Spleen (tissue), 11 donors: ENCODE measurements around the gene TRMT10B. TPM values are rescaled to one million over a fixed set of nuclear protein-coding genes. Genes with fewer than 3 reads are reported as not detected.

Experiments used
- DNase-seq: peaks from one replicate; pipeline ENCODE4 v3.0.0-alpha.2; 2020
- H3K27ac ChIP-seq, 8 donors: fragments of 200-600 bp; sonication (generic) in 7 of 8; 1 replicate in 4 of 8; 2 replicates in 4 of 8; pipeline versions ENCODE4 v1.5.0 to v1.8.0; 2016 to 2021; ENCODE audit warnings: inconsistent platforms in 4 of 8, mild to moderate bottlenecking in 4 of 8, moderate library complexity in 1 of 8
- H3K27me3 ChIP-seq, 7 donors: fragments of 200-600 bp; sonication (generic) in 6 of 7; replicated peaks in 1 of 7; 1 replicate in 4 of 7; 2 replicates in 3 of 7; pipeline versions ENCODE4 v1.5.0 to v1.8.0; 2016 to 2021; ENCODE audit warnings: inconsistent platforms in 3 of 7, mild to moderate bottlenecking in 1 of 7
- H3K36me3 ChIP-seq, 6 donors: fragments of 200-600 bp; sonication (generic) in 5 of 6; 1 replicate in 4 of 6; 2 replicates in 2 of 6; pipeline versions ENCODE4 v1.5.0 to v1.8.0; 2016 to 2021; ENCODE audit warnings: inconsistent platforms in 2 of 6
- H3K4me1 ChIP-seq, 6 donors: fragments of 200-600 bp; sonication (generic) in 5 of 6; 1 replicate in 3 of 6; 2 replicates in 3 of 6; pipeline versions ENCODE4 v1.5.0 to v1.8.0; 2016 to 2021; ENCODE audit warnings: inconsistent platforms in 3 of 6
- H3K4me3 ChIP-seq, 8 donors: fragments of 200-600 bp; sonication (generic) in 7 of 8; 1 replicate in 4 of 8; 2 replicates in 4 of 8; pipeline versions ENCODE4 v1.5.0 to v1.8.0; 2016 to 2021; ENCODE audit warnings: inconsistent platforms in 4 of 8, mild to moderate bottlenecking in 4 of 8, moderate library complexity in 2 of 8
- H3K9me3 ChIP-seq, 8 donors: fragments of 200-600 bp; sonication (generic) in 7 of 8; 1 replicate in 4 of 8; 2 replicates in 4 of 8; pipeline versions ENCODE4 v1.5.0 to v1.8.0; 2016 to 2021; ENCODE audit warnings: inconsistent platforms in 4 of 8
- POLR2A ChIP-seq, 3 donors: fragments of 450-650 bp; IDR thresholded peaks; one replicate each; pipeline ENCODE4 v1.5.1; 2017; ENCODE audit warnings: antibody characterized with exemption in 3 of 3, mild to moderate bottlenecking in 1 of 3
- POLR2AphosphoS5 ChIP-seq, 3 donors: sonication (generic); formaldehyde crosslinking; IDR thresholded peaks; one replicate each; pipeline ENCODE4 v1.5.1; 2017; ENCODE audit warnings: antibody characterized with exemption in 3 of 3
- WGBS, 5 donors: extraction: QIAGEN DNeasy Blood & Tissue Kit in 3 of 5; methylation state at CpG; one replicate each; pipeline versions ENCODE4 v1.1.5 to v1.1.7; 2013 to 2018; 5-methylcytosine and 5-hydroxymethylcytosine counted together
- intact Hi-C: fragments of 100-400 bp; cut with DNase I; formaldehyde crosslinking; loops from one replicate; pipeline ENCODE4 v1.15.0; 2023; ENCODE audit warnings: low total_unique reads
- polyA plus RNA-seq, 3 donors: library from polyadenylated mRNA; stranded (reverse); fragments of 200-250 nt; gene quantifications; one replicate each; pipeline ENCODE4 v1.2.1, GENCODE V29; 2013
- total RNA-seq, 7 donors: library from RNA; depleted of rRNA in 3 of 7; stranded (reverse); fragments of >200 nt in 3 of 7; fragmentation: NEBNext Ultra II Directional in 4 of 7; extraction: Animal tissue kit (Norgen Biotek cat#: 25700) in 4 of 7; gene quantifications; one replicate each; pipeline versions ENCODE4 v1.1.0 to v1.2.1, GENCODE V29; 2016 to 2021
- TF ChIP-seq, protein P1 (sequence below), 11 experiments: fragments of 200-600 bp in 7 of 11; fragments of 450-650 bp in 4 of 11; sonication (generic) in 4 of 11; IDR thresholded peaks in 8 of 11; conservative IDR thresholded peaks in 3 of 11; 1 replicate in 7 of 11; 2 replicates in 4 of 11; pipeline versions ENCODE4 v1.4.0 to v1.8.0; 2016 to 2021; ENCODE audit warnings: antibody characterized with exemption in 11 of 11, inconsistent platforms in 4 of 11, mild to moderate bottlenecking in 1 of 11
- donor health status: healthy with polysubstance abuse.
- donor health status: DM: no; HTN: no; CAD: no; lungs with moderate emphysema.
- donor health status: DM: no; HTN: no; CAD: no.
- donor health status: Bipolar disorder and iron deficiency.
- donor health status: healthy.
- donor health status: DM: no; HTN: no; CAD: no.
- donor health status: DM: yes; HTN: yes; CAD: no.

Gene TRMT10B
- total and polyA plus RNA-seq, 10 donors = 5.8 to 17.7 (median 10.2) TPM

DNA sequence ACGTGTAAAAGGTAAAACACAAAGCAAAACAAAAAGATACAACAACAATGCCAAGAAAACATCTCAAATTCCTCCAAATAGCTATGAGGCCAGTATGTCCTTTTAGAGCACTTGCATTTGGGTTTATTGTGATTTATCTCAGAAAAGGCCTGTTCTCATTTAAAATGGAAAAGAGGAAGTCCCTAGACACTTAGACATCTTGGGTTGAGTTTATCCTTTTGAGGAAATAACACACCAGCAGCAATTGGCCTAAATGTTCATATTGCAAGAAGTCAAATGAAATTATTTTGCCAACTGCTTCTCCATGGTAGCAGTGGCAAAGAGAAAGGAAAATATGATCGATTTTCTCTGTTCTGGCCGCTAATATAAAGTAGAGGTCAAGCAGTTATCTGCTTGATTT lies 43.6 kb upstream of the TRMT10B start:
- intact Hi-C loops = no loop called here
- no peak overlapping the region for H3K27ac ChIP-seq
- peaks cover 0 to 8% (median 0%) of the 10 kb centered on the region in 7 donors for H3K27me3 ChIP-seq
- H3K4me1 ChIP-seq = no peaks in the 10 kb centered on the region
- no peak for DNase-seq
- TF ChIP-seq, protein P1, sequence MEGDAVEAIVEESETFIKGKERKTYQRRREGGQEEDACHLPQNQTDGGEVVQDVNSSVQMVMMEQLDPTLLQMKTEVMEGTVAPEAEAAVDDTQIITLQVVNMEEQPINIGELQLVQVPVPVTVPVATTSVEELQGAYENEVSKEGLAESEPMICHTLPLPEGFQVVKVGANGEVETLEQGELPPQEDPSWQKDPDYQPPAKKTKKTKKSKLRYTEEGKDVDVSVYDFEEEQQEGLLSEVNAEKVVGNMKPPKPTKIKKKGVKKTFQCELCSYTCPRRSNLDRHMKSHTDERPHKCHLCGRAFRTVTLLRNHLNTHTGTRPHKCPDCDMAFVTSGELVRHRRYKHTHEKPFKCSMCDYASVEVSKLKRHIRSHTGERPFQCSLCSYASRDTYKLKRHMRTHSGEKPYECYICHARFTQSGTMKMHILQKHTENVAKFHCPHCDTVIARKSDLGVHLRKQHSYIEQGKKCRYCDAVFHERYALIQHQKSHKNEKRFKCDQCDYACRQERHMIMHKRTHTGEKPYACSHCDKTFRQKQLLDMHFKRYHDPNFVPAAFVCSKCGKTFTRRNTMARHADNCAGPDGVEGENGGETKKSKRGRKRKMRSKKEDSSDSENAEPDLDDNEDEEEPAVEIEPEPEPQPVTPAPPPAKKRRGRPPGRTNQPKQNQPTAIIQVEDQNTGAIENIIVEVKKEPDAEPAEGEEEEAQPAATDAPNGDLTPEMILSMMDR (IDR thresholded peaks at IDR 0.05 in 8 of 11, conservative IDR thresholded peaks at IDR 0.05 in 3 of 11) = no peak
- TF ChIP-seq POLR2A (IDR thresholded peaks at IDR 0.05) (no peak), POLR2AphosphoS5 (IDR thresholded peaks at IDR 0.05) (no peak)
- H3K36me3 ChIP-seq = no peaks in the 10 kb centered on the region
- WGBS, 5 donors = 80 to 88% (median 84%) methylated on average over 3 of the region's 3 CpGs
- no peaks in the 10 kb centered on the region for H3K9me3 ChIP-seq
- H3K4me3 ChIP-seq = no peak overlapping the region

DNA sequence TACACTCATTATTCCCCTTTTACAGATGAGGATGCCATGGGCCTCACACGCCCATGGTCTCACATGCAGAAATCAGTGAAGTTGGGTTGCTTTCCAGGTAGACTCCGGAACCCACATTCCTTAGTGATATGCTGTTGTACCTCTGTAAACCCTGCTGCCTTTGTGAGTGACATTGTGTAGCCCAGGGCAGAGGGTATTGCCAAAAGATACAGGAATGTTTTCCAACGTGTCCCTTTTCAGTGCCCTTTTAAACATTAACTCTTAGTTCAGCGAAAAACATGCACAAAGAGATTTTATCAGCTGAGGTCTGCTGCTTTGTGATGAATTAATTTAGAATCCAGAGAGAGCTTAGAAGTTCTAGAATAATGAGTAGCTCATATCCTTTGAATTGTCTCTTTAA lies 38.3 kb upstream of the TRMT10B start:
- H3K27ac ChIP-seq = no peak overlapping the region
- TF ChIP-seq POLR2A (IDR thresholded peaks at IDR 0.05) = no peak
- TF ChIP-seq, protein P1 (IDR thresholded peaks at IDR 0.05 in 8 of 11, conservative IDR thresholded peaks at IDR 0.05 in 3 of 11) = no peak
- TF ChIP-seq POLR2AphosphoS5 (IDR thresholded peaks at IDR 0.05) = no peak
- no peak for DNase-seq
- H3K36me3 ChIP-seq = no peaks in the 10 kb centered on the region
- H3K4me3 ChIP-seq = no peak overlapping the region
- no peaks in the 10 kb centered on the region for H3K4me1 ChIP-seq
- WGBS, 5 donors = 68 to 88% (median 79%) methylated on average over 4 of the region's 4 CpGs
- H3K9me3 ChIP-seq = no peaks in the 10 kb centered on the region
- no peaks in the 10 kb centered on the region for H3K27me3 ChIP-seq
- intact Hi-C loops = no loop called here

DNA sequence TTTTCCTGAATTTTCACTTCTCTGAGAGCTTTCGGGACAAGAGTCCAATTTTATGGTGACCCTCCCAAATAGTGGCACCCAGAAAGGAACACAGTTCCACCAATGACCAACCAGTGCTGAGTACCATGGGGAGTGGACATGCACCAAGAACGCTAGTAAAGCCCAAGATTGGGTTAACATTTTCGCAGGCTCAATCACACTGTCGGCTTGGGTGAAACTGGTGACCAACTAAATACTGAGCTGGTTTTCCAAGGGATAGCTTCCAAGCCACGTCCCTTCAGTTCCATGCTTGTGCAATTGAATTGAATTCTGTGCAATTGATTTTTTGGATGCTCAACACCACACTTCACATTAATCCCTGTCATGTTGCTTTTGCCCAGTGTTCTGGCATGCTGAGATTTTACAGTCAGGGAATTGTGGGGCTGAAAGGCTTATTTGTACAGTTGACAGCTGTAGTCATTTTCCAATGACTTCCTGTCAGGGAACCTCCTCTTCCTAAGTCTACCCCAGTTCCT lies 37.6 kb upstream of the TRMT10B start:
- no peaks in the 10 kb centered on the region for H3K9me3 ChIP-seq
- intact Hi-C loops = no loop called here
- H3K4me3 ChIP-seq = no peak overlapping the region
- TF ChIP-seq, protein P1 (IDR thresholded peaks at IDR 0.05 in 8 of 11, conservative IDR thresholded peaks at IDR 0.05 in 3 of 11) = no peak
- no peak for TF ChIP-seq POLR2AphosphoS5 (IDR thresholded peaks at IDR 0.05)
- no peak for TF ChIP-seq POLR2A (IDR thresholded peaks at IDR 0.05)
- H3K27ac ChIP-seq = no peak overlapping the region
- no peaks in the 10 kb centered on the region for H3K27me3 ChIP-seq
- no peaks in the 10 kb centered on the region for H3K4me1 ChIP-seq
- H3K36me3 ChIP-seq = no peaks in the 10 kb centered on the region
- no peak for DNase-seq
- 83 to 90% (median 85%) methylated on average over 5 of the region's 5 CpGs for WGBS, 5 donors

DNA sequence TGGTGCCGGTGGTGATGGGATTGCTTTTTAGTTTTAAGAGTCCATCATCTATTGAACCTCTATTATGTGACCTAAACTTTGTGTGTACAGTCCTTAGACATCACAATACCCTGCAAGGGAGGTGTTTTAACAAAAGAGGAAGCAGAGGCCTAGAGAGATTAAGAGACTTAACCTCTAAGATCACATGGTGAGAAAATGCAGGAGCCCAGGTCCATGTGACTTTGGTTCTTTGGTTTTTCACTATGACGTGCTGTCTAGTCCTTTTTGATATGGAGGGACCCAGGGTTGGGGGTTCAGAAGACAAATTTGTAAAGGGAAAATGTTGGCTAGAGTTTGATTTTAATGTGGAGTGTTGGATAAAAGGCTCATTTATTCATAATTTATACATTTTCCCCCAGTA lies 34.1 kb upstream of the TRMT10B start:
- TF ChIP-seq POLR2AphosphoS5 (IDR thresholded peaks at IDR 0.05) (no peak), POLR2A (IDR thresholded peaks at IDR 0.05) (no peak)
- TF ChIP-seq, protein P1 (IDR thresholded peaks at IDR 0.05 in 8 of 11, conservative IDR thresholded peaks at IDR 0.05 in 3 of 11) = no peak
- Histone ChIP-seq H3K27me3 (peaks cover 0 to 5% (median 0%) of the 10 kb centered on the region in 7 donors), H3K4me3 (no peak overlapping the region), H3K9me3 (no peaks in the 10 kb centered on the region), H3K4me1 (no peaks in the 10 kb centered on the region), H3K27ac (no peak overlapping the region), H3K36me3 (no peaks in the 10 kb centered on the region)
- WGBS, 5 donors = 58 to 66% (median 59%) methylated on average over 2 of the region's 2 CpGs
- intact Hi-C loops = no loop called here
- DNase-seq = no peak
